Measurements from ENCODE around the gene GRIA1.

- TF ChIP-seq EP300 (IDR thresholded peaks at IDR 0.05; ENCODE audit: borderline replicate concordance), result no peak
- no peak for TF ChIP-seq TCF12 (IDR thresholded peaks at IDR 0.05; ENCODE audit: low read depth)
- no peak for TF ChIP-seq RAD21 (IDR thresholded peaks at IDR 0.05; ENCODE audit: low read depth)
- no peak for TF ChIP-seq MAX (IDR thresholded peaks at IDR 0.05)
- no peak for TF ChIP-seq USF1 (IDR thresholded peaks at IDR 0.05)
- no peak for TF ChIP-seq FOXM1 (IDR thresholded peaks at IDR 0.05; ENCODE audit: borderline replicate concordance, low read depth)
Measured at GRCh38 chr5:153555420-153556114, 65.1 kb downstream of the GRIA1 start.
